T-cell (primary cell): ENCODE results near the gene CD22. TPM values are rescaled to one million over a fixed set of nuclear protein-coding genes. Genes with fewer than 3 reads are reported as not detected.
"Not testable (repeated sequence)": the region's sequence is repeated elsewhere in the genome, so short reads cannot be mapped to it uniquely, and the experiment has no call there.

Source experiments
- ATAC-seq, 4 experiments: fragments of 200-7000 bp in 3 of 4; fragments of 150-1000 bp in 1 of 4; cut with Tn5 transposase; replicated peaks in 1 of 4; 1 replicate in 3 of 4; 2 replicates in 1 of 4; pipeline ENCODE4 v1.10.0; 2021; ENCODE audit warnings: moderate library complexity in 3 of 4, mild to moderate bottlenecking in 2 of 4, moderate number of reproducible peaks in 1 of 4
- CTCF ChIA-PET, 2 donors: fragments of 300-600 bp; sonication (Branson Sonifier 250); formaldehyde crosslinking; loops; one replicate each; lab custom pipeline; 2022; ENCODE audit warnings: antibody characterized with exemption in 2 of 2; lab: Charles Lee
- POLR2A ChIA-PET, 2 donors: fragments of 300-600 bp; sonication (Branson Sonifier 250); formaldehyde crosslinking; loops; one replicate each; lab custom pipeline; 2022; ENCODE audit warnings: antibody characterized with exemption in 2 of 2; lab: Charles Lee
- DNase-seq, 35 experiments: peaks; one replicate each; pipeline versions ENCODE4 v3.0.0 to v3.0.0-alpha.2; 2013 to 2023
- H3K27ac ChIP-seq: one replicate; pipeline ENCODE4 v1.5.1; 2013; ENCODE audit warnings: low read length
- H3K27me3 ChIP-seq, 2 experiments: replicated peaks in 1 of 2; 1 replicate in 1 of 2; 2 replicates in 1 of 2; pipeline versions ENCODE4 v1.6.1 to v1.7.0; 2013; ENCODE audit warnings: low read length in 1 of 2, mixed read lengths in 1 of 2; ENCODE audit not compliant: control insufficient read depth in 2 of 2, insufficient read depth in 2 of 2; ENCODE audit errors: extremely low read depth in 1 of 2
- H3K36me3 ChIP-seq, 2 donors: 1 replicate in 1 of 2; 2 replicates in 1 of 2; pipeline versions ENCODE4 v1.6.1 to v1.7.0; 2013; ENCODE audit warnings: low read length in 1 of 2; ENCODE audit not compliant: control insufficient read depth in 2 of 2, insufficient read depth in 1 of 2; ENCODE audit errors: extremely low read depth in 1 of 2
- H3K4me1 ChIP-seq, 2 experiments: 1 replicate in 1 of 2; 2 replicates in 1 of 2; pipeline versions ENCODE4 v1.6.1 to v1.7.0; 2013; ENCODE audit warnings: low read length in 2 of 2, mixed read lengths in 1 of 2; ENCODE audit not compliant: insufficient read depth in 2 of 2, control insufficient read depth in 1 of 2; ENCODE audit errors: extremely low read depth in 1 of 2
- H3K4me3 ChIP-seq, 2 donors: 1 replicate in 1 of 2; 2 replicates in 1 of 2; pipeline versions ENCODE4 v1.5.1 to v1.7.0; 2013; ENCODE audit warnings: mild to moderate bottlenecking in 2 of 2, low read length in 1 of 2, moderate library complexity in 1 of 2; ENCODE audit not compliant: control insufficient read depth in 1 of 2; ENCODE audit errors: extremely low read depth in 1 of 2
- H3K9me3 ChIP-seq: 2 replicates; pipeline ENCODE4 v1.7.0; 2013
- H3K27ac Mint-ChIP-seq, 2 donors: one replicate each; pipeline ENCODE4 v1.8.0; 2020 to 2021; ENCODE audit warnings: mild to moderate bottlenecking in 2 of 2, mixed read lengths in 2 of 2
- H3K27me3 Mint-ChIP-seq, 2 donors: one replicate each; pipeline ENCODE4 v1.8.0; 2021 to 2022; ENCODE audit warnings: mixed read lengths in 2 of 2
- H3K36me3 Mint-ChIP-seq: one replicate; pipeline ENCODE4 v1.8.0; 2021; ENCODE audit warnings: mixed read lengths
- H3K4me1 Mint-ChIP-seq, 3 donors: one replicate each; pipeline ENCODE4 v1.8.0; 2020 to 2022; ENCODE audit warnings: mixed read lengths in 3 of 3, mild to moderate bottlenecking in 1 of 3
- H3K4me3 Mint-ChIP-seq, 3 donors: one replicate each; pipeline ENCODE4 v1.8.0; 2020 to 2022; ENCODE audit warnings: mild to moderate bottlenecking in 3 of 3, mixed read lengths in 3 of 3, moderate library complexity in 3 of 3
- H3K9me3 Mint-ChIP-seq, 3 donors: one replicate each; pipeline ENCODE4 v1.8.0; 2020 to 2022; ENCODE audit warnings: mixed read lengths in 3 of 3
- WGBS: methylation state at CpG from one replicate; pipeline ENCODE4 v1.1.5; 2013; ENCODE audit warnings: missing lambda C conversion rate; ENCODE audit not compliant: insufficient coverage; 5-methylcytosine and 5-hydroxymethylcytosine counted together
- total RNA-seq, 35 experiments: library from RNA in 6 of 35; stranded (reverse) in 6 of 35; fragments of 120-200 nt in 1 of 35; gene quantifications; one replicate each; pipeline versions ENCODE4 v1.2.1 to v1.2.4 and lab custom pipeline; 2013 to 2026

The CD22 gene
- total RNA-seq, 5 donors from 2014 or later (not counting 1 experiment from before 2014, with no cell fraction given) = 6.6 to 25.7 (median 8.7) TPM

- Histone ChIP-seq H3K27ac (no peak overlapping the region), H3K4me1 (peaks cover 0 to 3% of the 10 kb centered on the region in 2 experiments), H3K36me3 (no peaks in the 10 kb centered on the region), H3K9me3 (no peaks in the 10 kb centered on the region), H3K4me3 (no peak overlapping the region), H3K27me3 (peaks cover 0 to 45% of the 10 kb centered on the region in 2 experiments)
- Mint-ChIP-seq H3K9me3 (no peaks in the 10 kb centered on the region), H3K4me1 (peaks cover 3 to 14% (median 5%) of the 10 kb centered on the region in 3 donors), H3K36me3 (no peaks in the 10 kb centered on the region), H3K4me3 (no peak overlapping the region), H3K27me3 (peaks cover 19% of the 10 kb centered on the region in 2 donors), H3K27ac (no peak overlapping the region)
- CTCF ChIA-PET = no interaction called here
- DNase-seq (no peak), ATAC-seq (no peak)
- POLR2A ChIA-PET = no interaction called here
- WGBS = no CpG with 5 or more reads among the region's 1 CpG
Measured at GRCh38 chr19:35285095-35285449, 43.9 kb upstream of the CD22 start.

- H3K4me3 ChIP-seq, H3K4me3 Mint-ChIP-seq, H3K9me3 Mint-ChIP-seq, DNase-seq, H3K9me3 ChIP-seq, H3K4me1 ChIP-seq, ATAC-seq, H3K27ac Mint-ChIP-seq, H3K36me3 Mint-ChIP-seq, H3K36me3 ChIP-seq, POLR2A ChIA-PET, CTCF ChIA-PET, H3K27ac ChIP-seq: not testable (repeated sequence)
- peaks cover 19% of the 10 kb centered on the region in 2 donors for H3K27me3 Mint-ChIP-seq
- H3K4me1 Mint-ChIP-seq = peaks cover 3 to 13% (median 5%) of the 10 kb centered on the region in 3 donors
- peaks cover 0 to 47% of the 10 kb centered on the region in 2 experiments for H3K27me3 ChIP-seq
- no CpG with 5 or more reads among the region's 3 CpGs for WGBS
Measured at GRCh38 chr19:35285465-35285864, 43.5 kb upstream of the CD22 start.

- H3K4me3 ChIP-seq, H3K36me3 Mint-ChIP-seq, H3K4me1 ChIP-seq, H3K9me3 Mint-ChIP-seq, POLR2A ChIA-PET, H3K27ac ChIP-seq, H3K9me3 ChIP-seq, H3K36me3 ChIP-seq, DNase-seq, CTCF ChIA-PET, ATAC-seq, H3K4me3 Mint-ChIP-seq, H3K27ac Mint-ChIP-seq: not testable (repeated sequence)
- Mint-ChIP-seq H3K4me1 (peaks cover 3 to 10% (median 5%) of the 10 kb centered on the region in 3 donors), H3K27me3 (peaks cover 19 to 21% of the 10 kb centered on the region in 2 donors)
- peaks cover 0 to 45% of the 10 kb centered on the region in 2 experiments for H3K27me3 ChIP-seq
- WGBS = 60% methylated on average over 3 of the region's 5 CpGs
Measured at GRCh38 chr19:35286101-35286500, 42.9 kb upstream of the CD22 start.

- H3K27me3 Mint-ChIP-seq = peaks cover 16 to 17% of the 10 kb centered on the region in 2 donors
- H3K4me1 Mint-ChIP-seq = no peaks in the 10 kb centered on the region
- Histone ChIP-seq H3K27me3 (peaks cover 0 to 37% of the 10 kb centered on the region in 2 experiments), H3K4me1 (no peaks in the 10 kb centered on the region), H3K27ac (no peak overlapping the region), H3K4me3 (no peak overlapping the region), H3K9me3 (no peaks in the 10 kb centered on the region), H3K36me3 (no peaks in the 10 kb centered on the region)
- H3K36me3 Mint-ChIP-seq = no peaks in the 10 kb centered on the region
- WGBS = no CpG with 5 or more reads among the region's 10 CpGs
- ATAC-seq = no peak
- H3K9me3 Mint-ChIP-seq = no peaks in the 10 kb centered on the region
- no peak overlapping the region for H3K27ac Mint-ChIP-seq
- H3K4me3 Mint-ChIP-seq = no peak overlapping the region
- DNase-seq = no peak
- ChIA-PET CTCF (interaction anchor here (0.6 kb wide), 2 partner anchors 12 to 13 kb away, joined by 3 to 4 read pairs; no protein-coding TSS in a partner anchor), POLR2A (no interaction called here)
Measured at GRCh38 chr19:35287713-35288112, 41.3 kb upstream of the CD22 start.

GRCh38 chr19:35288331-35288730, 40.7 kb upstream of the CD22 start:
- no peak overlapping the region for H3K4me3 Mint-ChIP-seq
- DNase-seq = no peak
- H3K27me3 ChIP-seq = peaks cover 0 to 35% of the 10 kb centered on the region in 2 experiments
- POLR2A ChIA-PET = interaction anchor here in 1 of 2 donors (0.6 kb wide), 1 partner anchor 18 kb away, joined by 3 read pairs; no protein-coding TSS in a partner anchor
- peaks cover 10 to 13% of the 10 kb centered on the region in 2 donors for H3K27me3 Mint-ChIP-seq
- H3K4me1 ChIP-seq = no peaks in the 10 kb centered on the region
- no peak overlapping the region for H3K27ac Mint-ChIP-seq
- no peaks in the 10 kb centered on the region for H3K36me3 ChIP-seq
- H3K4me1 Mint-ChIP-seq = no peaks in the 10 kb centered on the region
- ATAC-seq = no peak
- H3K9me3 Mint-ChIP-seq = no peaks in the 10 kb centered on the region
- H3K4me3 ChIP-seq = no peak overlapping the region
- whole genome bisulfite sequencing = 92% methylated on average over 2 of the region's 2 CpGs
- no peaks in the 10 kb centered on the region for H3K9me3 ChIP-seq
- CTCF ChIA-PET = interaction anchor here in 1 of 2 donors (0.6 kb wide), 1 partner anchor 13 kb away, joined by 4 read pairs; no protein-coding TSS in a partner anchor
- no peak overlapping the region for H3K27ac ChIP-seq
- no peaks in the 10 kb centered on the region for H3K36me3 Mint-ChIP-seq

- Mint-ChIP-seq H3K4me1 (no peaks in the 10 kb centered on the region), H3K36me3 (no peaks in the 10 kb centered on the region), H3K9me3 (no peaks in the 10 kb centered on the region), H3K27me3 (peaks cover 7 to 11% of the 10 kb centered on the region in 2 donors), H3K4me3 (no peak overlapping the region), H3K27ac (no peak overlapping the region)
- H3K36me3 ChIP-seq = no peaks in the 10 kb centered on the region
- DNase-seq = no peak
- ATAC-seq = no peak
- WGBS = 83% methylated on average over 5 of the region's 5 CpGs
- H3K27me3 ChIP-seq = peaks cover 0 to 33% of the 10 kb centered on the region in 2 experiments
- ChIA-PET POLR2A (no interaction called here), CTCF (interaction anchor here in 1 of 2 donors (0.7 to 0.8 kb wide), 2 partner anchors 42 to 725 kb away, joined by 4 to 7 read pairs; partner anchors contain the start of gene ALKBH6)
- H3K4me3 ChIP-seq = no peak overlapping the region
- no peaks in the 10 kb centered on the region for H3K9me3 ChIP-seq
- H3K27ac ChIP-seq = no peak overlapping the region
- no peaks in the 10 kb centered on the region for H3K4me1 ChIP-seq
Measured at GRCh38 chr19:35288906-35289305, 40.1 kb upstream of the CD22 start.
